OCI-LY7 (cell line): ENCODE data around the gene QRFP.

Experiments used
- EZH2phosphoT487 ChIP-seq: fragments of 200-600 bp; sonication (generic); IDR thresholded peaks from 2 replicates; pipeline ENCODE4 v1.6.1; 2018; ENCODE audit warnings: low read depth, borderline replicate concordance, mild to moderate bottlenecking, mixed run types, antibody characterized with exemption, low read length, moderate library complexity, mixed read lengths
- TF ChIP-seq, protein P1 (sequence below): fragments of 200-600 bp; sonication (generic); conservative IDR thresholded peaks from 2 replicates; pipeline ENCODE4 v1.5.1; 2014; ENCODE audit warnings: mild to moderate bottlenecking, antibody characterized with exemption, low read length, moderate library complexity, mixed read lengths

DNA sequence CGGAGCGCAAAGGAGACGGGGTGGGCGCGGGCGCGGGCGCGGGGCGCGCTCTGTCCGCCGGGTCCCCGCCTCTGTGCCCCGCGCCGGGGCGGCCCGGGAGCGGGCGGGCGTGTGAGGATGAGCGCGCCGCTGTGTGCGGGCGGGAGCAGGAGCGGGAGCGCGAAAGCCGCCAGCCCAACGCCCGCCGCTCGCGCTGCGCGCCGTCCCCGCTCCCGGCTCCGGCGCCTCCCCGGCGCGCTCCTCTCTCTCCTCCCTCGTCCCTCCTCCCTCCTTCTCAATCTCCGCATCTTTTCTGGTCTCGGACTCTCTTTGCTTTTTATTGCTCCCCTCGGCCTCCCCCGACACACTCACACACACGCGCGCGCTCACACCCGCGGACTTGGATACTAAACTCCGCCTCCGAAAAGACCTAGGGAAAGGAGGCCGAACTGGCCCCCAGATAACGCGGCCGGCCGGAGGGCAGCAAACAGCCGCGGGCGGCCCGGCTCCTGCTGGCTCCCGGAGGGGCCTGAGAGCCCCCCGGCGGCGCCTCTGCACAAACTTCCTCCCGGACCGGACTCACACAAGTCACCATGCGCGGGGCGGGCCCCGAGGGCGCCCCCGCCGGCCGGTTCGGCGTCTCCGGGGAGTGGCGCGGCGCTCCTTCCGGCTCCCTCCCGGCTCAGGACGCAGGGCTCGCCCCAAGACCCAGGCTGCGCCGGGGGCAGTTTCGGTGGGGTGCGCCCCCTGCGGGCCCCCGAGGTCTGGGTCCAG is 42.2 kb upstream of the QRFP start, which contains the start of gene FIBCD1:
- TF ChIP-seq, protein P1, sequence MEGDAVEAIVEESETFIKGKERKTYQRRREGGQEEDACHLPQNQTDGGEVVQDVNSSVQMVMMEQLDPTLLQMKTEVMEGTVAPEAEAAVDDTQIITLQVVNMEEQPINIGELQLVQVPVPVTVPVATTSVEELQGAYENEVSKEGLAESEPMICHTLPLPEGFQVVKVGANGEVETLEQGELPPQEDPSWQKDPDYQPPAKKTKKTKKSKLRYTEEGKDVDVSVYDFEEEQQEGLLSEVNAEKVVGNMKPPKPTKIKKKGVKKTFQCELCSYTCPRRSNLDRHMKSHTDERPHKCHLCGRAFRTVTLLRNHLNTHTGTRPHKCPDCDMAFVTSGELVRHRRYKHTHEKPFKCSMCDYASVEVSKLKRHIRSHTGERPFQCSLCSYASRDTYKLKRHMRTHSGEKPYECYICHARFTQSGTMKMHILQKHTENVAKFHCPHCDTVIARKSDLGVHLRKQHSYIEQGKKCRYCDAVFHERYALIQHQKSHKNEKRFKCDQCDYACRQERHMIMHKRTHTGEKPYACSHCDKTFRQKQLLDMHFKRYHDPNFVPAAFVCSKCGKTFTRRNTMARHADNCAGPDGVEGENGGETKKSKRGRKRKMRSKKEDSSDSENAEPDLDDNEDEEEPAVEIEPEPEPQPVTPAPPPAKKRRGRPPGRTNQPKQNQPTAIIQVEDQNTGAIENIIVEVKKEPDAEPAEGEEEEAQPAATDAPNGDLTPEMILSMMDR, result peak; percentile 53
- TF ChIP-seq EZH2phosphoT487, result no peak
